ENCODE data around the gene TRIM69. TPM values are rescaled to one million over a fixed set of nuclear protein-coding genes. Genes with fewer than 3 reads are reported as not detected.
"Not testable (repeated sequence)": the region's sequence is repeated elsewhere in the genome, so short reads cannot be mapped to it uniquely, and the experiment has no call there.

TRIM69 gene
- total and polyA plus RNA-seq, 3 experiments from 2014 or later = 37.0 to 73.8 (median 70.8) TPM

- Mint-ChIP-seq H3K4me1 (peaks cover 82 to 96% (median 90%) of the 10 kb centered on the region in 3 donors), H3K9me3 (no peaks in the 10 kb centered on the region), H3K36me3 (peaks cover 6 to 31% (median 12%) of the 10 kb centered on the region in 3 donors), H3K27ac (peak overlapping the region; percentile 24 to 100 (median 94)), H3K4me3 (peak overlapping the region in 3 of 7 donors; percentile 5 to 69 (median 53)), H3K27me3 (no peaks in the 10 kb centered on the region)
- Histone ChIP-seq H3K27ac (ENCODE audit: low read depth, low read length) (no peak overlapping the region), H3K9me3 (ENCODE audit: low read length) (no peaks in the 10 kb centered on the region), H3K27me3 (ENCODE audit: insufficient read depth, low read length, poor library complexity, severe bottlenecking) (no peaks in the 10 kb centered on the region), H3K4me1 (ENCODE audit: insufficient read depth, low read length) (peaks cover 94% of the 10 kb centered on the region), H3K36me3 (ENCODE audit: insufficient read depth, low read length) (peaks cover 16% of the 10 kb centered on the region), H3K4me3 (ENCODE audit: low read length) (no peak overlapping the region)
- no peak for DNase-seq
- ChIA-PET CTCF (interaction anchor here (0.8 to 19.5 kb wide), 6 partner anchors 9 to 129 kb away, joined by 3 to 478 read pairs (median 9); partner anchors contain the start of genes B2M, PATL2, SPG11 and TRIM69), POLR2A (interaction anchor here (0.9 to 15.9 kb wide), 4 partner anchors 9 to 53 kb away, joined by 3 to 728 read pairs (median 344); partner anchors contain the start of genes B2M, PATL2, SPG11 and TRIM69)
Measured at GRCh38 chr15:44722011-44722410, 14.3 kb upstream of the TRIM69 start.

GRCh38 chr15:44726136-44726535 is 10.2 kb upstream of the TRIM69 start:
- Histone ChIP-seq H3K36me3 (ENCODE audit: insufficient read depth, low read length) (no peaks in the 10 kb centered on the region), H3K4me1 (ENCODE audit: insufficient read depth, low read length) (peaks cover 80% of the 10 kb centered on the region), H3K27ac (ENCODE audit: low read depth, low read length) (peak overlapping the region; percentile 63), H3K9me3 (ENCODE audit: low read length) (no peaks in the 10 kb centered on the region), H3K4me3 (ENCODE audit: low read length) (peak overlapping the region; percentile 59), H3K27me3 (ENCODE audit: insufficient read depth, low read length, poor library complexity, severe bottlenecking) (no peaks in the 10 kb centered on the region)
- ChIA-PET CTCF (interaction anchor here (0.6 to 16.5 kb wide), 5 partner anchors 11 to 91 kb away, joined by 3 to 271 read pairs (median 82); partner anchors contain the start of genes B2M, PATL2, SPG11 and TRIM69), POLR2A (interaction anchor here (0.6 to 14.5 kb wide), 9 partner anchors 10 to 144 kb away, joined by 3 to 728 read pairs (median 5); partner anchors contain the start of genes B2M, PATL2, SPG11 and TRIM69)
- Mint-ChIP-seq H3K4me3 (peak overlapping the region; percentile 87 to 100 (median 98)), H3K27ac (peak overlapping the region; percentile 96 to 100 (median 99)), H3K9me3 (no peaks in the 10 kb centered on the region), H3K4me1 (peaks cover 67 to 85% (median 81%) of the 10 kb centered on the region in 3 donors), H3K36me3 (peaks cover 0 to 19% (median 0%) of the 10 kb centered on the region in 3 donors), H3K27me3 (no peaks in the 10 kb centered on the region)
- no peak for DNase-seq

- Mint-ChIP-seq H3K9me3 (no peaks in the 10 kb centered on the region), H3K27ac (peak overlapping the region; percentile 96 to 100 (median 99)), H3K4me3 (peak overlapping the region; percentile 87 to 100 (median 98)), H3K4me1 (peaks cover 69 to 85% (median 81%) of the 10 kb centered on the region in 3 donors), H3K27me3 (no peaks in the 10 kb centered on the region), H3K36me3 (peaks cover 0 to 25% (median 2%) of the 10 kb centered on the region in 3 donors)
- POLR2A ChIA-PET = interaction anchor here (0.6 to 14.5 kb wide), 9 partner anchors 10 to 136 kb away, joined by 3 to 728 read pairs (median 5); partner anchors contain the start of genes B2M, PATL2, SPG11 and TRIM69
- peak overlapping the region; percentile 59 for H3K4me3 ChIP-seq (ENCODE audit: low read length)
- CTCF ChIA-PET = interaction anchor here (0.6 to 16.5 kb wide), 5 partner anchors 10 to 92 kb away, joined by 3 to 271 read pairs (median 82); partner anchors contain the start of genes B2M, PATL2, SPG11 and TRIM69
- peak; percentile 48 to 87 (median 84) for DNase-seq
- peak overlapping the region; percentile 88 for H3K27ac ChIP-seq (ENCODE audit: low read depth, low read length)
- H3K36me3 ChIP-seq (ENCODE audit: insufficient read depth, low read length) = no peaks in the 10 kb centered on the region
- no peaks in the 10 kb centered on the region for H3K9me3 ChIP-seq (ENCODE audit: low read length)
- H3K4me1 ChIP-seq (ENCODE audit: insufficient read depth, low read length) = peaks cover 80% of the 10 kb centered on the region
- no peaks in the 10 kb centered on the region for H3K27me3 ChIP-seq (ENCODE audit: insufficient read depth, low read length, poor library complexity, severe bottlenecking)
Measured at GRCh38 chr15:44726568-44727484, 9.5 kb upstream of the TRIM69 start.

GRCh38 chr15:44727485-44728231 is 8.7 kb upstream of the TRIM69 start:
- Mint-ChIP-seq H3K27me3 (no peaks in the 10 kb centered on the region), H3K36me3 (peaks cover 0 to 32% (median 6%) of the 10 kb centered on the region in 3 donors), H3K27ac (peak overlapping the region; percentile 96 to 100 (median 99)), H3K9me3 (no peaks in the 10 kb centered on the region), H3K4me3 (peak overlapping the region; percentile 87 to 100 (median 98)), H3K4me1 (peaks cover 70 to 86% (median 82%) of the 10 kb centered on the region in 3 donors)
- DNase-seq = no peak
- H3K27me3 ChIP-seq (ENCODE audit: insufficient read depth, low read length, poor library complexity, severe bottlenecking) = no peaks in the 10 kb centered on the region
- peaks cover 80% of the 10 kb centered on the region for H3K4me1 ChIP-seq (ENCODE audit: insufficient read depth, low read length)
- POLR2A ChIA-PET = interaction anchor here (1.2 to 14.5 kb wide), 6 partner anchors 10 to 65 kb away, joined by 3 to 728 read pairs (median 47); partner anchors contain the start of genes B2M, PATL2, SPG11 and TRIM69
- CTCF ChIA-PET = interaction anchor here (1.8 to 16.5 kb wide), 5 partner anchors 9 to 61 kb away, joined by 5 to 271 read pairs (median 82); partner anchors contain the start of genes B2M, PATL2, SPG11 and TRIM69
- H3K9me3 ChIP-seq (ENCODE audit: low read length) = no peaks in the 10 kb centered on the region
- H3K4me3 ChIP-seq (ENCODE audit: low read length) = peak overlapping the region; percentile 2
- H3K27ac ChIP-seq (ENCODE audit: low read depth, low read length) = peak overlapping the region; percentile 88
- H3K36me3 ChIP-seq (ENCODE audit: insufficient read depth, low read length) = no peaks in the 10 kb centered on the region

GRCh38 chr15:44728232-44728575 is 8.1 kb upstream of the TRIM69 start:
- not testable (repeated sequence) for H3K27me3 Mint-ChIP-seq; H3K36me3 ChIP-seq (ENCODE audit: insufficient read depth, low read length); H3K9me3 ChIP-seq (ENCODE audit: low read length); H3K9me3 Mint-ChIP-seq; H3K27me3 ChIP-seq (ENCODE audit: insufficient read depth, low read length, poor library complexity, severe bottlenecking); DNase-seq
- POLR2A ChIA-PET = interaction anchor here (1.2 to 14.5 kb wide), 6 partner anchors 9 to 66 kb away, joined by 3 to 728 read pairs (median 47); partner anchors contain the start of genes B2M, PATL2, SPG11 and TRIM69
- CTCF ChIA-PET = interaction anchor here (1.8 to 16.5 kb wide), 5 partner anchors 9 to 62 kb away, joined by 5 to 271 read pairs (median 82); partner anchors contain the start of genes B2M, PATL2, SPG11 and TRIM69
- H3K4me1 ChIP-seq (ENCODE audit: insufficient read depth, low read length) = peaks cover 77% of the 10 kb centered on the region
- H3K27ac ChIP-seq (ENCODE audit: low read depth, low read length) = peak overlapping the region; percentile 88
- peak overlapping the region; percentile 96 to 100 (median 99) for H3K27ac Mint-ChIP-seq
- peak overlapping the region; percentile 60 for H3K4me3 ChIP-seq (ENCODE audit: low read length)
- peaks cover 70 to 86% (median 86%) of the 10 kb centered on the region in 3 donors for H3K4me1 Mint-ChIP-seq
- H3K4me3 Mint-ChIP-seq = peak overlapping the region; percentile 98 to 100 (median 99)
- peaks cover 0 to 32% (median 6%) of the 10 kb centered on the region in 3 donors for H3K36me3 Mint-ChIP-seq

- H3K36me3 ChIP-seq (ENCODE audit: insufficient read depth, low read length) = no peaks in the 10 kb centered on the region
- H3K36me3 Mint-ChIP-seq = peaks cover 0 to 32% (median 6%) of the 10 kb centered on the region in 3 donors
- ChIA-PET POLR2A (interaction anchor here (0.6 to 14.5 kb wide), 6 partner anchors 9 to 66 kb away, joined by 3 to 728 read pairs (median 47); partner anchors contain the start of genes B2M, PATL2, SPG11 and TRIM69), CTCF (interaction anchor here (1.8 to 16.5 kb wide), 5 partner anchors 8 to 62 kb away, joined by 5 to 271 read pairs (median 82); partner anchors contain the start of genes B2M, PATL2, SPG11 and TRIM69)
- peak overlapping the region; percentile 88 for H3K27ac ChIP-seq (ENCODE audit: low read depth, low read length)
- peaks cover 74% of the 10 kb centered on the region for H3K4me1 ChIP-seq (ENCODE audit: insufficient read depth, low read length)
- peak overlapping the region; percentile 84 for H3K4me3 ChIP-seq (ENCODE audit: low read length)
- H3K27ac Mint-ChIP-seq = peak overlapping the region; percentile 96 to 100 (median 99)
- H3K27me3 Mint-ChIP-seq = peaks cover 0 to 1% of the 10 kb centered on the region in 2 donors
- peaks cover 70 to 88% (median 86%) of the 10 kb centered on the region in 3 donors for H3K4me1 Mint-ChIP-seq
- H3K9me3 Mint-ChIP-seq = no peaks in the 10 kb centered on the region
- no peaks in the 10 kb centered on the region for H3K27me3 ChIP-seq (ENCODE audit: insufficient read depth, low read length, poor library complexity, severe bottlenecking)
- peak overlapping the region; percentile 90 to 100 (median 99) for H3K4me3 Mint-ChIP-seq
- peak; percentile 86 to 97 (median 97) for DNase-seq
- H3K9me3 ChIP-seq (ENCODE audit: low read length) = no peaks in the 10 kb centered on the region
Measured at GRCh38 chr15:44728576-44729407, 7.5 kb upstream of the TRIM69 start.

Measured in CD8-positive, alpha-beta memory T cell (primary cell).